Endometrium (tissue), 2 donors: Measurements from ENCODE around the gene P2RY6.
"Not testable (repeated sequence)": the region's sequence is repeated elsewhere in the genome, so short reads cannot be mapped to it uniquely, and the experiment has no call there.

Experiments used
- FAIRE-seq: peaks from 2 replicates; lab custom pipeline; 2012; peaks lifted over from hg19 to GRCh38; lab: Jason Lieb, UNC
- donor health status: control.
- donor health status: control.

Gene P2RY6, protein sequence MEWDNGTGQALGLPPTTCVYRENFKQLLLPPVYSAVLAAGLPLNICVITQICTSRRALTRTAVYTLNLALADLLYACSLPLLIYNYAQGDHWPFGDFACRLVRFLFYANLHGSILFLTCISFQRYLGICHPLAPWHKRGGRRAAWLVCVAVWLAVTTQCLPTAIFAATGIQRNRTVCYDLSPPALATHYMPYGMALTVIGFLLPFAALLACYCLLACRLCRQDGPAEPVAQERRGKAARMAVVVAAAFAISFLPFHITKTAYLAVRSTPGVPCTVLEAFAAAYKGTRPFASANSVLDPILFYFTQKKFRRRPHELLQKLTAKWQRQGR

DNA sequence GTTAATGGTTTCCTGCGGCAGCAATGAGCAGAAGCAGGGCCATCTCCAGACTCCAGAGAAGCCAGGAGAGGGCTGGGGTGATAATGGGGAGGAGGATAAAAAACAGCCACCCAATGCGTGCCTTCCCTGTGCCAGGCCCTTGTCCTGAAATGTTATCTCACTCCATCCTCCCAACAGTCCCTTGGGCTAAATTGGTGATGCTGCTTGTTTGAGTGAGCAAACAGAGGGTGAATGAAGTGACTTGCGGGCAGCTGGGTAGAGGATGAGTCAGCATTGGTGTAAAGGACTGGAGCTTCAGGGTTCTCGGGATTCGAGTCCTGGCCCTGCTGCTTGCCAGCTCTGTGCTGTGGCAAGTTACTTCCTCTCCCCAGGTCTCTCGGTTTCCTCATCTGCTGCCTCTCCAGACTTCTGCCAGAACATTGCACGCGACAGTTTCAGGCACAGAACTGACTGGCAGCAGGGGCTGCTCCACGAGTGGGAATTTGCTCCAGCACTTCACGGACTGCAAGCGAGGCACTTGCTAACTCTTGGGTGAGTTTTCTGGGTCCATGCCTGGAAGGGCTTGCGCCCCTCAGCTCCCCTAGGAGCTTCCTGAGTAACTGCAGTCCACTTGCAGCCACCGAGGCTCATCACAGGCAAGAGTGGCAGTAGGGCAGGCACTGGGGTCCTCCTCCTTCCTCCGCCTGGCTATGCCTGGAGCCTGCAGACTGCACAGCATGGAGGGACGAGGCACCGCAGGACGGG, at the start of gene P2RY6:
TSS of gene P2RY6 (plus strand) at position 403 of the 744 bp plus-strand sequence. CDS start 24,181 bp downstream, outside the sequence.
- no peak for FAIRE-seq

DNA sequence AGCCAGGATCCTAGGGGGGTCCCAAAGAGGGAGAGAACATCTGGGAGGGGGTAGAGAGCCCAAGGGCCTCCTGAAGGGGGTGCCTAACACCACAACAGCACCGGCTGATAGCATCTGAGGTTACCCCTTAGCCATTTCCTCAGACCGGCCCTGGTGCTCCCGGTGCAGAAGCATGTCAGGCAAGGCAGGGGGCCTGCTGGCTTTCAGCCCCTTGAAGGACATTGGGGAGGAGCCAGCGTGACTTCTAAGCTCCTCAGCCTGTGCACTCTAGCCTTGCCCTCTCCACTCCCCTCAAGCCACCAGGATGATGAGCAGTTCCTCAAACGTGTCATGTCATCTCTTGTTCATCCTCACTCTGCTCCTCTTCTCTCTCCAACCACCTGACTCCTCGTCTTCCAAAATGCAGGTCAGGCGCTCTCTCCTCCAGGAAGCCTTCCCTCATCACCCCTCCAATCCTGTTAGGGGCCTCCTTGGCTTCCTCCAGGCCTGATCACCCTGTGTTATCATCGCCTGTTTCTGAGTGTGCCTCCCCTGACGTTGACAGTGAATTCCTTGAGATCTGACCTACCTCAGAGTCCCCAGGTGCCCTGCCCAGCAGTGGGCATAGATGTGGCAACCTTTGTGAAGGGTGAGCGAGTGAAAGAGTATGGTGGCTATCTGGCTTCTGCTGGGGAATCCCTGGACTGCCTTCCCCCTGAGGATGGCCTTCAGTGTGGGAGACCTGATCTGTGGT, 48.0 kb upstream of the P2RY6 start:
- no peak for FAIRE-seq

DNA sequence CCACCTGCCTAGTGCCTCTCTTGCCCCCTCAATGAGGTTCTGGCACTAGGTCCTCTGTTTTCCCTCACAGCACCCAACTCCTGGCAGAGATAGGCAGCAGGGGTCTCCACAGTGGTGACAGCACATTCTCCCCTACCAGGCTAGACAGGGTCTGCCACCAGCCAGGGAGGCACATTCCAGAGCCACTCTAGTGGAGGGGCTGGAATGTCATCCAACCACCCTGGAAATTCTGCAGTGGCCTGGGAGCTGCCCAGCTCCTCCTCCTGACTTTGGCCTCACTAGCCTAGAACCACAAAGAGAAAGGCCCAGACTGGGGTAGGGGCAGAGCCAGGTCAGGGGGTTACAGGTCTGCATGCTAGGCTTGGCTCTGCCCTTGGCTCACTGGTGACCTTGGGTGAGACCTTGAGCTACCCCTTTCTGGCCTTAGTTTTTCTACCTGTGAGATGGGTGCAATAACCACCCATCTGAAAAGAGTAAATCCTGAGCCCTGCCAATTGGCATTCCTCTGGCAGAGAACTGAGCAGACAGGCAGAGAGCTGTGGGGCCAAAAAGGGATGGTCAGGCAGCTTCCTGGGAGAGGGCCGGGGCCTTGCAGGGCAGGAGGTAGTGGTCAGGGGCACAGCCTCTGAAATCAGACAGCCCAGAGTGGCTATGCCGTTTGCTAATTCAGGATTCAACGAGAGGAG, 47.0 kb upstream of the P2RY6 start:
- FAIRE-seq, result no peak

DNA sequence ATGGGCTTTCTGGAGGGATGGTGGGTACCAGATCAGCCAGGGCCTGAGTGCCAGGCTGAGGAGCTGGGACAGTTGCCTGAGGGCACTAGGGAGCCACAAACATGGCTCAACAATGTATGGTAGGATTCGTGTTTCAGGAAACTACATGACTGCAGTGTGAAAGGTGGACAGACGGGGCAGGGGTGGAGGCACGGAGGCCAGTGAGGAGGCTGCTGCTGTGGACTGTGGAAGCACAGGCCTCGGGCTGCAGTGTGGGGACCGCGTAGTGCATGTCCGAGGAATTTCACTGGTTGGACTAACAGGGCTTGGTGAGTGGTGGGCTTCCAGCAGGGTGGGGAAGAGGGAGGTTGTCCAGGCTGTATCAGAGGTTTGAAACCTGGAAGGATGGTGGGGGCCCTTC, 46.3 kb upstream of the P2RY6 start:
- FAIRE-seq, result no peak

DNA sequence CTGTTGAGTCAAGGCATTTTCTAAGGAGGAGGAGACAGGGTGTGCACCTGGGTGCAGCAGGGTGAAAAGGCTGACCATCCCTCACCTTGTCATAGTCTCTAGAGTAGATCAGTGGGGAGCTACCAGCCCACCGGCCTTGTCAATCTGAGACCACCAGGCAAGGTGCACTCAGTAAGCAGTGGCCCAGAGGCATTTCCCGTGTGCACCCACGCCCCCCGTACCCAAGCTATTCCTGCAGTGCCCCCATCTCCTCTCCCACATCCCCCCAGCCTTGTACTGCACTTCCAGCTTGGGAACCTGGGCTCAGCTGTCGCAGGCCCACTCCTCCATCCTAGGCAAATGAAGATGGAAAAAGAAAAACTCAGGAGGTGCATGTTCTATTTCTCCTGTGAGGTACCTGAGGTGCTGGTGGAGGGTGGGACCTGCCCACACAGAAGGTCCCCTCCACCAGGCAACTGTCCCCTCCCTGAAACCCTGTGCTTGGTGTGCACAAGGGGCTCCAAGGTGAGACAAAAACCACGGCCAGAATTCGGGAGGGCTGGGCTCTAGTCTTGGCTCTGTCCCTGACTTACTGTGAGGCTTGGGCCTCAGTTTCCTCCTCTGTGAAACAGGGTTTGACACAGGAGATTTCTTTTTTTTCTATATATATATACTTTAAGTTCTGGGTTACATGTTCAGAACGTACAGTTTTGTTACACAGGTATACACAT, 45.7 kb upstream of the P2RY6 start:
- no peak for FAIRE-seq

DNA sequence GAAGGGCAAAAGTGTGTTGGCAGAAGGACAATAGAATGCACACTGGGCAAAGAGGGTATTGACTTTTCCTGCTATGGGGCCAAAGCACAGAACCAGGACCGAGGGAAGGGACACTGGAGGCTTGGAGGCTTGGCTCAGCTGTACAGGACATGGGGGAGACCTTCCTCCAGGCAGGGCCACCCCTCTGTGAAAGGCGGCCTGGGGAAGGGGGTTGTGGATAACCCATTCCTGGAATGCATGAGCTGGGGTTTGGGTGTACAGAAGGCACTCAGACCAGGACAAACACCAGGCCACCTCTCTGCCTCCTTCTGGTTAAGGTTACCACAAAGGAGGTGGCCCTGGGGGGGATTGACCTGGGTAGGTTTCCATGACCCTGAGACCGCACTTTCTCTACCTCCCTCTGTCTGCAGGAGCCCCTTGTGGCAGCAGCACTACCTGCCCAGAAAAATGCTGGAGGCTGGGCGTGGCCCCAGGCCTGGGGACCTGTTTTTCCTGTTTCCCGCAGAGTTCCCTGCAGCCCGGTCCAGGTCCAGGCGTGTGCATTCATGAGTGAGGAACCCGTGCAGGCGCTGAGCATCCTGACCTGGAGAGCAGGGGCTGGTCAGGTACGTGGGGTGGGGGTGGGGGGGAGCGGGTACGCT, 44.4 kb upstream of the P2RY6 start:
- FAIRE-seq, result no peak

DNA sequence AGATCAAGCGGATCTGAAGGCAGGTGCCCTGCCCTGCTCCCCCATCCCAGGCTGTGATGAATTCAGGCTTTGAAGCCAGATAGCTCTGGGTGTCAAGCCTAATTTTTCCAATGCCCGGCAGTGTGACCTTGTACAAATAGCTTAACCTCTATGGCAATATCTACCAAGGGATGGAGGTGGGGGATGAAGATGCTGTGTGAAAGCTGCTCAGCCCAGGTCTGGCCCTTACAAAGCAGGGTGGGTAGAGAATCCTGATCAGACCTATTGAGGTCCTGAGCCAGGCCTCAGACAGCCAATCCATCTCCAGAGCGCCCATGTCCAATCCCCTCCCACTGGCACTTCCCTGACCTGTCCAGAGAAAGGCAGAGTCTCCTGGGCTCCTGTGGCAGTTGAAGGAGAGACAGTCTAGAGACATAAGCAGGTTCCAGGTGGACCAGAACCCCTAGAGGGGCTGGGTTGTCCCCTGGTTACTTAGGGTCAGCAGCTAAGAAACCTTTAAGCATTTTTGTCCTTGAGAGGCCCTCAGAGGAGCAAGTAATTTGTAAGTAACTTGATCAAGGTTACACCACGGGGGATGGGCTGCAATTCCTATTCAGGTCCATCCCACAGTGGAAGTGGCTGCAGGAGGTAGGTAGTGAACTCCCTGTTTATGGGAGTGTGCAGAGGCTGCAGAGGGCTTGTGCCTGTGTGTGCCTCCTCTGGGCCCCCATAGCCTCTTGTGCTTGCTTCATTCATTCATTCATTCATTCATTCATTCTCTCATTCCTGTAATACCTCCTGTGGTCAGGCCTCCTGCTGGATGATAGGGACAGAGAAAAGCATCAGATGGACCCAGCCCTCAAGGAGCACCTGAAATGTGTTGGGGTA, 43.6 kb upstream of the P2RY6 start:
- no peak for FAIRE-seq

DNA sequence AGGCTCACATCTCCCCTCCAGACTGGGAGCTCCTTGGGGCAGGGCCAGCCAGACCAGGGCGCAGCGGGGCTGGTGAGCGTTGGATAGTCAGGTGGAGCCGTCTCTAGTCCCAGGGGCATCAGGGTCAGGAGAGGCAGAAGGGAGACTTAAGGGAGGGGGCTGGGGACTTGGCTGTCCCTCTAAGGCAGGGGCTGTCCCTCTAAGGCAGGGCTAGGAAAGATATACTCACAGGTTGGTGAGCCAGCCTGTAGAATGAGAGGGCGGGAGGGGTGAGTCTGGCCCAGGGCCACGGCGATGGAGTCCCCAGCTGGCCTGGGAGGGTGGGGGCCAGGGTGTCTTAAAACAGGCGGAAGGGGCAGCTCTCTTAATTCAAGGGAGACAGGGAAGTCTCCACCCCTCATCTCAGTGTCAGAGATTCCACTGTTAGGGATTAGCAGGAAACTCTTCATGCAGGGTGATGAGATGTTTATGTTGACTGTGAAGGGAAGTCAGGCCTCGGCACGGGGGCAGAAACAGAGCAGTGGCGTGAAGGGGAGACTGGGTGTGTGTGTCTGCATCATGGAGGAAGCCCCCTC, 42.7 kb upstream of the P2RY6 start:
- FAIRE-seq, result no peak

DNA sequence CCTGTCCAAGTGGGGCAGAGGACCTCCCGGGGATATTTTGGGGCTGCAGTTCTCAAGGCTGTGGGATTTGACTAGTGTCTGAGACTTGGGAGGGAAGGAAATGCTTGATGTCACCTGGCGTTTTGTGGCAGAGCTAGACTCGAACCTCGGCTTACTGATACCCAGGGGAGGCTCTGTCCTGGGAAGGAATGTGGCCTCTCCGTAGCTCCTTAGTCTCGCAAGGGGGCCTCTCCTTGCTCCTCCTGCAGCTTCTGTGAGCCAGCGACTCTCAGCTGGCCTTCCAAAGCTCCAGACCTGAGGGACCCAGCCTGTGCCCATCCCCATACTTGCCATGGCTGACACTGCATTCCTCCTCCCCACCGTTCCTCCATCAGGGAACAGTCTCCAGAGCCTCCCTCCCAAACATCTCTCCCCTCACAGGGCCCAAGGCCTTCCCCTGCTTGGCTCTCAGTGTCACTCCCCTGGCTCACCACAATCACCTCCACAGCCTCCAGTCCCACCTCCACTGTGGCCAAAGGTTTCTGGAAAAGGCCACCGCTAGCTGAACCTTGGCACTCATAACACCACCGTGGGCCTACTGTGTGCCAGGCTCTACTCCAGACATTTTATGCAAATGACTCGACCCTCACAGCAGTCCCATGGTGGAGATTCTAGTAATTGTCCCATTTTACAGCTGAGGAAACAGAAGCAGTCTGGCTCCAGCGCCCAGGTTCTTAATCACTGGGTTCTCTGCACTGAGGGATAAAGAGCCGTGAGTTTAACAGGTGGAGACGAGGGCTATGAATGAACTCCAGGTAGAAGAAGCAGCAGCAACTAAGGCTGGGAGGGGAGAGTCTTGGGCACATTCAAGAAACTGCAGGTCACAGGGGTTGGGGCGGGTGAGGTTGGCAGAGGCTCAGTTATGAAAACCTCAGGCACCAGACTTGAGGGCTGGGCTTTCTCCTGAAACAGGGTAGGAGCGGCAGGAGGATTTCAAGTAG, 42.0 kb upstream of the P2RY6 start:
- FAIRE-seq, result no peak

DNA sequence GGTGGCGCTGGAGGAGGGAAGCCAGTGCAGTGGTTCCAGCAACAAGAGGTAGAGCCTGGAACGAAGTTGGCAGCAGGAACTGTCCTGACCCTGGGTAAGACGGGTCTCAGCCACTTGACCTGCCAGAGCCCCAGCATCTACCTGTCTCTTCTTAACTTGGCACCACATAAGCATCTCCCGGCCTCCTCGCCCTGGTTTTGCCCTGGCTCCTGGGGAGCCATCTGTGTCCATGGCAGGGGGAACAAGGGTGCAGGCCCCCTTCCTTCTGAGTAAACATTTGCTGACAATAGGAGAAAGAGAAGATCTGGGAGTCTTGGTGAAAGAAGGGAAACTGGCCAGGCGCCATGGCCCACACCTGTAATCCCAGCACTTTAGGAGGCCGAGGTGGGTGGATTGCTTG, 41.2 kb upstream of the P2RY6 start:
- no peak for FAIRE-seq

DNA sequence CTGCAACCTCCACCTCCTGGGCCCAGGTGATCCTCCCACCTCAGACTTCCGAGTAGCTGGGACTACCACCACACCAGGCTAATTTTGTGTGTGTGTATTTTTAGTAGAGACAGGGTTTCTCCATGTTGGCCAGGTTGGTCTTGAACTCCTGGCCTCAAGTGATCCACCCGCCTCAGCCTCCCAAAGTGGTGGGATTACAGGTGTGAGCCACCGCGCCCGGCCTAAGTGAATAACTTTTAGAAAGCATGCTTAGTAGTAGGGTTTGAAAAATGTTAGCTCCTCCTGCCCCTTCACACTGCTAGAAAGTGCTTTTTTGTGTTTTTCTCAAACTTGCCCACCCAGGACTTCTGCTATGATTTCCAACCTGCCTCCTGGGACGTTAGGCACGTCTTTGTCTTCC, 39.7 kb upstream of the P2RY6 start:
- not testable (repeated sequence) for FAIRE-seq

DNA sequence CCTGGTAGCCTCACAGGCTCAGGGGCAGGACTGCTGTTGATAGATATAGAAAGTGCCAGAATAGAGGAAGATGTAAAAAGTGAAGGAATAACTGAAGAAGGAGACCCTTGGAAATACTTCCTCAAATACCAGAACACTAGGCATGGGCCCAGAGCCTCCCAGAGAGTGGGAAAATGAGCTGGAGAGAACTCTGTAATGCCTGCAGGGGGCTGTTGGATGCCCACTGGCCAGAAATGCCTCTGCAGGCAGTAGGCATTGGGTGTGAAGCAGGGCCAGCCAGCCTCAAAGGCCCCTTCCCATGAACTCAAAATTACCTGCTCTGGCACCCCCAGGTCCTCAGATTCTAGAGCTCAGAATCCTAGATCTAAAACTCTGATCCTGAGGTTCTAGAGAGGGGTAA, 38.9 kb upstream of the P2RY6 start:
- no peak for FAIRE-seq

DNA sequence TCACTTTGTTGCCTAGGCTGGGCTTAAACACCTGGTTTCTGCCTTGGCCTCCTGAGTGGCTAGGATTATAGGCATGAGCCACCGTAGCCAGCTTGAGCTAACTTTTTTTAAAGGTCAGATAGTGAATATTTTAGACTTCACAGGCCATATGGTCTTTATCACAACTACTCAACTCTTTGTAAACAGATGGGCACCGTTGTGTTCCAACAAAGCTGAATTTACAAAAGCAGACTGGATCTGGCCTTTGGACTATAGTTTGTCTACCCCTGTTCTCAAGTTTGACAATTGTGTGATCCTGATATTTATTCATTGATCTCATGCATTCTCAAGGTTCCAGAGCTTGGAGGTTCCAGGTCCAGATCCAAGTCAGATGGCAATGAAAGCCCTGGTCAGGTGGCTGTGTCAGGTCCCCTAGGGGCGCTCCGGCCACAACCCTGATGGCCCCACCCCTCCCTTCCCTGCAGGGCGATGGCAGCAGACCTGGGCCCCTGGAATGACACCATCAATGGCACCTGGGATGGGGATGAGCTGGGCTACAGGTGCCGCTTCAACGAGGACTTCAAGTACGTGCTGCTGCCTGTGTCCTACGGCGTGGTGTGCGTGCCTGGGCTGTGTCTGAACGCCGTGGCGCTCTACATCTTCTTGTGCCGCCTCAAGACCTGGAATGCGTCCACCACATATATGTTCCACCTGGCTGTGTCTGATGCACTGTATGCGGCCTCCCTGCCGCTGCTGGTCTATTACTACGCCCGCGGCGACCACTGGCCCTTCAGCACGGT, 38.3 kb upstream of the P2RY6 start:
- no peak for FAIRE-seq

DNA sequence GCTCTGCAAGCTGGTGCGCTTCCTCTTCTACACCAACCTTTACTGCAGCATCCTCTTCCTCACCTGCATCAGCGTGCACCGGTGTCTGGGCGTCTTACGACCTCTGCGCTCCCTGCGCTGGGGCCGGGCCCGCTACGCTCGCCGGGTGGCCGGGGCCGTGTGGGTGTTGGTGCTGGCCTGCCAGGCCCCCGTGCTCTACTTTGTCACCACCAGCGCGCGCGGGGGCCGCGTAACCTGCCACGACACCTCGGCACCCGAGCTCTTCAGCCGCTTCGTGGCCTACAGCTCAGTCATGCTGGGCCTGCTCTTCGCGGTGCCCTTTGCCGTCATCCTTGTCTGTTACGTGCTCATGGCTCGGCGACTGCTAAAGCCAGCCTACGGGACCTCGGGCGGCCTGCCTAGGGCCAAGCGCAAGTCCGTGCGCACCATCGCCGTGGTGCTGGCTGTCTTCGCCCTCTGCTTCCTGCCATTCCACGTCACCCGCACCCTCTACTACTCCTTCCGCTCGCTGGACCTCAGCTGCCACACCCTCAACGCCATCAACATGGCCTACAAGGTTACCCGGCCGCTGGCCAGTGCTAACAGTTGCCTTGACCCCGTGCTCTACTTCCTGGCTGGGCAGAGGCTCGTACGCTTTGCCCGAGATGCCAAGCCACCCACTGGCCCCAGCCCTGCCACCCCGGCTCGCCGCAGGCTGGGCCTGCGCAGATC, 37.5 kb upstream of the P2RY6 start:
- FAIRE-seq, result no peak

DNA sequence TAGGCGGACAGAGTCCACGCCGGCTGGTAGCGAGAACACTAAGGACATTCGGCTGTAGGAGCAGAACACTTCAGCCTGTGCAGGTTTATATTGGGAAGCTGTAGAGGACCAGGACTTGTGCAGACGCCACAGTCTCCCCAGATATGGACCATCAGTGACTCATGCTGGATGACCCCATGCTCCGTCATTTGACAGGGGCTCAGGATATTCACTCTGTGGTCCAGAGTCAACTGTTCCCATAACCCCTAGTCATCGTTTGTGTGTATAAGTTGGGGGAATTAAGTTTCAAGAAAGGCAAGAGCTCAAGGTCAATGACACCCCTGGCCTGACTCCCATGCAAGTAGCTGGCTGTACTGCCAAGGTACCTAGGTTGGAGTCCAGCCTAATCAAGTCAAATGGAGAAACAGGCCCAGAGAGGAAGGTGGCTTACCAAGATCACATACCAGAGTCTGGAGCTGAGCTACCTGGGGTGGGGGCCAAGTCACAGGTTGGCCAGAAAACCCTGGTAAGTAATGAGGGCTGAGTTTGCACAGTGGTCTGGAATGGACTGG, 36.8 kb upstream of the P2RY6 start:
- no peak for FAIRE-seq

DNA sequence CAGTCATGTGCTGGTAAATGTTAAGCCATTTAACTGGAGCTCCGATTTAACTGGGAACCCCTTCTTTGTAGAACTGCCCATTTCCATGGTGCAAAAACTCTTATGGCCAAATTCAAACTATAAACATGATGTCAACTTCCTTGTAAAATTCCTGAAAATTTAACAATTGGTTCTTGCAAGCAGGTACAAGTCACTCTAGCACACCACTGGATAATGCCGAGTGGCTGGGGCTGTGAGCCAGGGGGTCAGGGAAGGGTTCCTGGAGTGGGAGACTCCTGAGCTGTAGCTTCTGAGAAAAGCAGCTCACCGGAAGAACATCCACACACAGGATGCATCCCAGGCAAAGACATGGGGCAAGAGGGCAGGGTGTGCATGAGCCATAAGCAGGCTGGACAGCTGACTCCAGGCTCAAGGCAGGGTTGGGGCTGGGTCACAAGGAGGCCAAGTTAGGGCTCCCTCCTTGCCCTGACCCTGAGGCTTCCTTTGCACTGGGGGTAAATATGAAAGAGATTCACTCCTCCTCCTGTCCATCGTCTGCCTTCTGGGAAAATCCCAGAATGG, 35.9 kb upstream of the P2RY6 start:
- FAIRE-seq, result no peak

DNA sequence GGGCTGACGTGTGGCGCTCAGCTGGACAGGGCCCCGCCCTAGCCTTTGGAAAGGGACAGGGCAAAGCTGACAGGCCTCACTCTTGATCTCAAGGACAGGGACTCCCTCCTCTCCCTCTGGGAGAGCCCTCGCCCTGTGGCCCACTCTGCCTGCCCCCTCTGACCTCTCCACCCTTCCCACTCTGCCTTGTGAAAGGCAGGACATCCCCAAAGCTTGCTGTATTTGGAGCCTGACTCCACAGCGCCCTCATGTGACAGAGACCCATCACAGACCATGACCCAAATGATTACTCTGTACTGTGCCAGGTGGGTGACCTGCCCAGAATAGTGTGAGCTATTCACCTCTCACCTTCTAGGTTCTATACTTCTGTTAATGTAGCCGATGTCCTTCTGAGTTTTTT, 35.3 kb upstream of the P2RY6 start:
- FAIRE-seq, result no peak
